Measurements from ENCODE around the gene ACP6. TPM values are rescaled to one million over a fixed set of nuclear protein-coding genes. Genes with fewer than 3 reads are reported as not detected.

ACP6 gene
- polyA plus RNA-seq, 1 experiment = 14.8 TPM

- ChIA-PET POLR2A (no interaction called here), CTCF (interaction anchor here (3.2 to 4.8 kb wide), 2 partner anchors 16 to 128 kb away, joined by 19 to 26 read pairs; no protein-coding TSS in a partner anchor)
- Histone ChIP-seq H3K4me3 (ENCODE audit: low read depth, low read length) (no peak overlapping the region), H3K27me3 (ENCODE audit: control insufficient read depth, insufficient read depth, low read length) (no peaks in the 10 kb centered on the region), H3K36me3 (ENCODE audit: control insufficient read depth, insufficient read depth, low read length) (peaks cover 6% of the 10 kb centered on the region)
- DNase-seq (ENCODE audit: low read depth) = no peak
- no peak for TF ChIP-seq CTCF (IDR thresholded peaks at IDR 0.05; ENCODE audit: insufficient read depth, low read depth, low read length)
Measured at GRCh38 chr1:147624529-147624928, 45.8 kb downstream of the ACP6 start.

GRCh38 chr1:147624011-147624410, 46.3 kb downstream of the ACP6 start:
- ChIA-PET POLR2A (no interaction called here), CTCF (interaction anchor here (3.2 to 4.8 kb wide), 2 partner anchors 16 to 128 kb away, joined by 19 to 26 read pairs; no protein-coding TSS in a partner anchor)
- Histone ChIP-seq H3K36me3 (ENCODE audit: control insufficient read depth, insufficient read depth, low read length) (peaks cover 8% of the 10 kb centered on the region), H3K27me3 (ENCODE audit: control insufficient read depth, insufficient read depth, low read length) (no peaks in the 10 kb centered on the region), H3K4me3 (ENCODE audit: low read depth, low read length) (no peak overlapping the region)
- DNase-seq (ENCODE audit: low read depth) = no peak
- TF ChIP-seq CTCF (IDR thresholded peaks at IDR 0.05; ENCODE audit: insufficient read depth, low read depth, low read length) = no peak

- ChIA-PET POLR2A (no interaction called here), CTCF (no interaction called here)
- peaks cover 8% of the 10 kb centered on the region for H3K36me3 ChIP-seq (ENCODE audit: control insufficient read depth, insufficient read depth, low read length)
- H3K4me3 ChIP-seq (ENCODE audit: low read depth, low read length) = no peak overlapping the region
- H3K27me3 ChIP-seq (ENCODE audit: control insufficient read depth, insufficient read depth, low read length) = no peaks in the 10 kb centered on the region
- no peak for TF ChIP-seq CTCF (IDR thresholded peaks at IDR 0.05; ENCODE audit: insufficient read depth, low read depth, low read length)
- DNase-seq (ENCODE audit: low read depth) = no peak
Measured at GRCh38 chr1:147622731-147623130, 47.6 kb downstream of the ACP6 start.

- no peak for DNase-seq (ENCODE audit: low read depth)
- CTCF ChIA-PET = interaction anchor here (0.8 to 1.8 kb wide), 2 partner anchors 14 to 15 kb away, joined by 3 to 4 read pairs; no protein-coding TSS in a partner anchor
- TF ChIP-seq CTCF (IDR thresholded peaks at IDR 0.05; ENCODE audit: insufficient read depth, low read depth, low read length) = no peak
- no peaks in the 10 kb centered on the region for H3K27me3 ChIP-seq (ENCODE audit: control insufficient read depth, insufficient read depth, low read length)
- no peak overlapping the region for H3K4me3 ChIP-seq (ENCODE audit: low read depth, low read length)
- POLR2A ChIA-PET = no interaction called here
- H3K36me3 ChIP-seq (ENCODE audit: control insufficient read depth, insufficient read depth, low read length) = peaks cover 8% of the 10 kb centered on the region
Measured at GRCh38 chr1:147620543-147620942, 49.8 kb downstream of the ACP6 start.

- ChIA-PET CTCF (interaction anchor here (0.7 kb wide), 1 partner anchor 86 kb away, joined by 4 read pairs; no protein-coding TSS in a partner anchor), POLR2A (no interaction called here)
- Histone ChIP-seq H3K27me3 (ENCODE audit: control insufficient read depth, insufficient read depth, low read length) (no peaks in the 10 kb centered on the region), H3K4me3 (ENCODE audit: low read depth, low read length) (no peak overlapping the region), H3K36me3 (ENCODE audit: control insufficient read depth, insufficient read depth, low read length) (peaks cover 8% of the 10 kb centered on the region)
- DNase-seq (ENCODE audit: low read depth) = no peak
- TF ChIP-seq CTCF (IDR thresholded peaks at IDR 0.05; ENCODE audit: insufficient read depth, low read depth, low read length) = no peak
Measured at GRCh38 chr1:147619741-147620140, 50.6 kb downstream of the ACP6 start.

Measured in BJ (cell line).